ENCODE results near the gene EHBP1.

EHBP1 gene

DNA sequence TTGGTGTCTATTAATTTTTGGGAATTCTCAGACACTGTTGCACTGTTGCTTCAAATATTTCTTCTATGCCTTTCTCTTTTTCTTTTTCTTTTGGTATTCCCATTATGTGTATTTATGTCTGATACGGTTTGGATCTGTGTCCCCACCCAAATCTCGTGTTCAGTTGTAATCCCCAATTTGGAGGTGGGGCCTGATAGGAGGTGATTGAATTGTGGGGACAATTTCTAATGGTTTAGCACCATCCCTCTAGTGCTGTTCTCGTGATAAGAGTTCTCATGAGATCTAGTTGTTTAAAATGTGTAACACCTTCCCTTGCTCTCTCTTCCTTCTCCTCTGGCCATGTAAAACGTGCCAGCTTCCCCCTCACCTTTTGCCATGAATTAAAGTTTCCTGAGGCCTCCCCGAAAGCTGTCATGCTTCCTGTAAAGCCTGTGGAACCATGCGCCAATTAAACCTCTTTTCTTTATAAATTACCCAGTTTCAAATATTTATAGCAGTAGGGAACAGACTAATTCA, 26.8 kb downstream of the EHBP1 start:
- TF ChIP-seq, protein P1, sequence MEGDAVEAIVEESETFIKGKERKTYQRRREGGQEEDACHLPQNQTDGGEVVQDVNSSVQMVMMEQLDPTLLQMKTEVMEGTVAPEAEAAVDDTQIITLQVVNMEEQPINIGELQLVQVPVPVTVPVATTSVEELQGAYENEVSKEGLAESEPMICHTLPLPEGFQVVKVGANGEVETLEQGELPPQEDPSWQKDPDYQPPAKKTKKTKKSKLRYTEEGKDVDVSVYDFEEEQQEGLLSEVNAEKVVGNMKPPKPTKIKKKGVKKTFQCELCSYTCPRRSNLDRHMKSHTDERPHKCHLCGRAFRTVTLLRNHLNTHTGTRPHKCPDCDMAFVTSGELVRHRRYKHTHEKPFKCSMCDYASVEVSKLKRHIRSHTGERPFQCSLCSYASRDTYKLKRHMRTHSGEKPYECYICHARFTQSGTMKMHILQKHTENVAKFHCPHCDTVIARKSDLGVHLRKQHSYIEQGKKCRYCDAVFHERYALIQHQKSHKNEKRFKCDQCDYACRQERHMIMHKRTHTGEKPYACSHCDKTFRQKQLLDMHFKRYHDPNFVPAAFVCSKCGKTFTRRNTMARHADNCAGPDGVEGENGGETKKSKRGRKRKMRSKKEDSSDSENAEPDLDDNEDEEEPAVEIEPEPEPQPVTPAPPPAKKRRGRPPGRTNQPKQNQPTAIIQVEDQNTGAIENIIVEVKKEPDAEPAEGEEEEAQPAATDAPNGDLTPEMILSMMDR (IDR thresholded peaks at IDR 0.05) = no peak
- H3K4me3 ChIP-seq = no peak overlapping the region
- no peak overlapping the region for H3K27ac ChIP-seq
- DNase-seq (ENCODE audit: low spot score) = no peak

DNA sequence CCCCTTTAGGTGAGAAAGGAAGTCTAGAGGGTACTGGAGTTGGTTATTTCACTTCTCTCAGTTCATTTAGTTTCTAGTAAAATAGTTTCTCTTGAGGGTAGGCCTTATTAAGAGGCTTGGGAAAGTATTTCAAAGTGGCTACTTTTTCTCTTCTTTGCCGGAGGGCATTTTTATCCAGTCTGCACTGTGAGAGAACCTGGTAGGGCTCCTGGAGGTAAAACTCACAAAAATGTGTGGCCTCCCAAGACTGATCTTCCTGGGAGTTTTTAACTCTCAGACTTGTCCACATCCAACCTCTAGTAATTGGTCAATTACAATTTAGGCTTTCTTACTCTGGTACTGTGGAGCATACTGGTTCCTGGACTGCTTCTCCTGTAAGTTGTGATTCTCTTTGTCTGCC, 28.0 kb downstream of the EHBP1 start:
- Histone ChIP-seq H3K27ac (no peak overlapping the region), H3K4me3 (no peak overlapping the region)
- DNase-seq (ENCODE audit: low spot score) = no peak
- TF ChIP-seq, protein P1 (IDR thresholded peaks at IDR 0.05) = no peak

DNA sequence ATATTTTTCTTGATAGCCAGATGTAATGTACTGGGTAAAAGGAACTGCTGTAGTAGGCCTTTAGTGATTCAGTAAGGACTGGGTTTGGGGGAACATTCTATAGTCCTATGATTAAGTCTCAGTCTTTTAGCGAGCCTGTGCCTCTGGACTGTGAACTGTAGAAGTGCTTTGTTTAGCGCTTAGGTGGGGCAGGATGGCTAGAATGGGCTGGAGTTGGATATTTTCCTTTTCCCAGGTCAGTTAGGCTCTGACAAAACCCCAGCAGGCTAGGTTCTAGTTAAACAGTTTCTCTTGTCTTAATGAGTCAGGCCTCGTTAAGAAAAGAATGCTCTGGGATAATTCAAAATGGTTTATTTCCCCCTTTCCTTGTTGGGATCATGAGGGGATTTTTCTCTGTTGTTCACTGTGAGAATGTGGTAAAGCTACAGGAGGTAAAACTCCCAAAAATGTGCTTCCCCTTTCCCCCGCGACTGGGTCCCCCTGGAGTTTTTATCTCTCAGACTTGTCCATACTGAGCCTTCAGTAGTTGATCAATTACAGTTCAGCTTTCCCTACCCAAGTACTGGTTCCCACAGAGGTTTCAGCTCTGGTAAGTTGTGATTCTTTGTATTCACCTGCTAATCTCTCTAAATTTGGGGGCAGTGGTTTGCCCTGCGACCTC, 31.5 kb downstream of the EHBP1 start:
- TF ChIP-seq, protein P1 (IDR thresholded peaks at IDR 0.05) = no peak
- no peak for DNase-seq (ENCODE audit: low spot score)
- H3K27ac ChIP-seq = no peak overlapping the region

DNA sequence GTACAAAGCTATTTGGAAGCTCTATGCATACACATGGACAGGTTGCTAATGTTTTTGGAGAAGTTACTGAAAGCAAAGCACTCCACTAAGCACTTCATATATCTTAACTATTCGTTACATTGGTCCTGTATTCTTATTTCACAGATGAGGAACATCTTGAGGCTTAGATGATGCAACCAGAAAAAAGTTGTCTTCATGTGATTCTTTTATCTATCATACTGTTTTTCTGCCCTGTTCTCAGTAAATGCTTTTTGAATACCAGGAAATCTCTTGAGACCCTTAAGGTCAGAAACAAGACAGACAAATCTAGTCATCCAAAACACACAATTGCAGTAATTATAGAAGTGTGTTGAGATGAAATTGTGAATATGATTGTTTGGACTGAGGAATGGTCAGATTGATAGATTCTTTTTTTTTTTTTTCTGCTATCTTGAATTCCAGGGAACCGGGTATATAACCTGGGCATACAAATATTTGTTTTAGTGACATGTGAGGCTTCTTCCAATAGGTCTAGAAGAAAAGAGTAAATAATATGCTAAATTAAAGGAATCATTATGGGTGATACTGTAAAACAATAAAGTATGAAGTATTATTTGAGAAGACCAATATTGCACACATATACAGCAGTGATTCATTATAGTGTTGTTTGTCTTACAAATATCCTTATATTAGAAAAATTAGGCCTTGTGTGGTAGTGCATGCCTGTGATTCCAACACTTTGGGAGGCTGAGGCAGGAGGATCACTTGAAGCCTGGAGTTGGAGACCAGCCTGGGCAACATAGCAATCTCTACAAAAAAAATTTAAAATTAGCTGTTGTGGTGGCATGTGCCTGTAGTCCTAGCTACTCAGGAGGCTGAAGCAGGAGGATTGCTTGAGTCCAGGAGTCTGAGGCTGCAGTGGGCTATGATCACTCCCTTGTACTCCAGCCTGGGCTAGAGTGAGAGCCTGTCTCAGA, 33.7 kb downstream of the EHBP1 start:
- DNase-seq (ENCODE audit: low spot score) = no peak
- H3K4me3 ChIP-seq = no peak overlapping the region
- TF ChIP-seq, protein P1 (IDR thresholded peaks at IDR 0.05) = no peak
- no peak overlapping the region for H3K27ac ChIP-seq

More for the DNA sequence above, 31.5 kb downstream of the EHBP1 start:
- no peak overlapping the region for H3K4me3 ChIP-seq

DNA sequence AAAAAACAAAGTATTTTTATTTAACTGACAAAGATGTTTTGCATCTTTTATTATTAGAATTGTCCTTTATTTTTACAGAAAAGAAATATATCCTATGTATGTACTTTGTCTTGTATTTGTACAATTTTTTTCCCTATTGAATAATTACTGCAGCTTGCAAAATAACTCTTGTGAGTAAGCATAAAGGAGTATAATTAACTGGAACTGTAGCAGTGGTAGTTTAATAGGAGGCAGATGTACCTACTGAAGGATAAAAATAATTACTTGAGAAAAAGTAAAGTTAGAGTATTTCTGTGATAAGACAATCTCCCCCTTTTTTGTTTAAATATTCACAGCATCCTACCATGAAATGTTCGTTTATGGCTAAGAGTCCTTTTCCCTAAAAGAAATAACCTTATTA, 34.7 kb downstream of the EHBP1 start:
- DNase-seq (ENCODE audit: low spot score) = no peak

DNA sequence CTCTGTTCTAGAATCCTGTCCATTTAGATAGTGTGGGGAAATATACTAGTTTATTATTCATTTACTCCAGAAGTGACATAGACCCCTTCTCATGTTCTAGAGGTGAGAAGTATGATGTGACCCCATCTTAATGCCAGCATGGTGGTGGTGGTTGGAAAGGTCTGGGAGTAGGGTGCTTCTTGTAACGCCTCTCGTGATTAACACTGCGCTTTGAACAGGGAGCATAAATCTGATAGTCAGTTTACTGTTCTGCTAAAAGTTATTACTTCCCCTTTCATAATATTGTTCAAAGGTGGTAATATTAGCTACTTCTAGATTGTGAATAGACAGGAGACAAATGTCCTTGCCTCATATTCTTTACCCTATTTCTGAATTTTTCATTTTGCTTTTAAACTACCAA, 35.6 kb downstream of the EHBP1 start:
- Histone ChIP-seq H3K4me3 (no peak overlapping the region), H3K27ac (no peak overlapping the region)
- DNase-seq (ENCODE audit: low spot score) = no peak
- TF ChIP-seq, protein P1 (IDR thresholded peaks at IDR 0.05) = no peak

More for the DNA sequence above, 34.7 kb downstream of the EHBP1 start:
- Histone ChIP-seq H3K27ac (no peak overlapping the region), H3K4me3 (no peak overlapping the region)
- TF ChIP-seq, protein P1 (IDR thresholded peaks at IDR 0.05) = no peak

All from coronary artery (tissue), 2 donors.